Endothelial cell of umbilical vein (primary cell): ENCODE data around the gene COL28A1. TPM values are rescaled to one million over a fixed set of nuclear protein-coding genes. Genes with fewer than 3 reads are reported as not detected.
A peak's percentile ranks its signal among the peaks of the same experiment; 100 is the strongest.

Experiments used
- BruUV-seq: library from RNA; stranded (reverse); fragments of 400-500 nt; replicated peaks from 2 replicates; lab custom pipeline; 2021; lab: Mats Ljungman, UMichigan
- CTCF ChIA-PET: fragments of 300-600, 350-600 bp; sonication (Branson Sonifier 250); formaldehyde crosslinking; loops from one replicate; lab custom pipeline; 2021; ENCODE audit warnings: antibody characterized with exemption, inconsistent platforms; lab: Charles Lee
- POLR2A ChIA-PET: fragments of 300-600, 350-600 bp; sonication (Branson Sonifier 250); formaldehyde crosslinking; loops from one replicate; lab custom pipeline; 2021; ENCODE audit warnings: antibody characterized with exemption, inconsistent platforms; lab: Charles Lee
- DNase-seq: peaks from one replicate; pipeline ENCODE4 v3.0.0-alpha.2; 2011; ENCODE audit warnings: low read depth, low spot score
- FAIRE-seq: peaks from 2 replicates; lab custom pipeline; 2011; peaks lifted over from hg19 to GRCh38; lab: Jason Lieb, UNC
- H2AFZ ChIP-seq: 2 replicates; pipeline ENCODE4 v1.6.0; 2012; ENCODE audit warnings: low read depth, low read length, control low read depth, inconsistent platforms
- H3K27ac ChIP-seq: 2 replicates; pipeline ENCODE4 v1.5.1; 2011; ENCODE audit warnings: low read depth, mild to moderate bottlenecking, control low read depth, low read length, moderate library complexity; ENCODE audit not compliant: insufficient read depth
- H3K27me3 ChIP-seq, 2 experiments: 2 replicates each; pipeline versions ENCODE4 v1.6.0 to v1.6.1; 2011; ENCODE audit warnings: low read length in 2 of 2, mixed read lengths in 1 of 2; ENCODE audit not compliant: control insufficient read depth in 2 of 2, insufficient read depth in 2 of 2
- H3K36me3 ChIP-seq, 2 experiments: 2 replicates in 1 of 2; 3 replicates in 1 of 2; pipeline ENCODE4 v1.5.1; 2011; ENCODE audit warnings: low read length in 2 of 2, mild to moderate bottlenecking in 1 of 2, moderate library complexity in 1 of 2; ENCODE audit not compliant: control insufficient read depth in 2 of 2, insufficient read depth in 2 of 2; ENCODE audit errors: extremely low read depth in 1 of 2
- H3K4me1 ChIP-seq: 3 replicates; pipeline ENCODE4 v1.5.1; 2011; ENCODE audit warnings: mild to moderate bottlenecking, low read length; ENCODE audit not compliant: control insufficient read depth, insufficient read depth; ENCODE audit errors: extremely low read depth
- H3K4me2 ChIP-seq: 2 replicates; pipeline ENCODE4 v1.6.1; 2011; ENCODE audit warnings: low read length, control low read depth, mixed read lengths; ENCODE audit not compliant: insufficient read depth
- H3K4me3 ChIP-seq, 3 experiments: fragments of 200-600 bp in 1 of 3; sonication (generic), shearing (Covaris generic) in 1 of 3; replicated peaks in 1 of 3; 2 replicates each; pipeline ENCODE4 v1.5.1; 2011 to 2016; ENCODE audit warnings: control low read depth in 3 of 3, low read length in 3 of 3, mild to moderate bottlenecking in 2 of 3, inconsistent platforms in 1 of 3, low read depth in 1 of 3, moderate library complexity in 1 of 3; ENCODE audit not compliant: insufficient read depth in 1 of 3
- H3K79me2 ChIP-seq: 2 replicates; pipeline ENCODE4 v1.6.0; 2012; ENCODE audit warnings: low read length, inconsistent platforms; ENCODE audit not compliant: control insufficient read depth, insufficient read depth
- H3K9ac ChIP-seq: replicated peaks from 2 replicates; pipeline ENCODE3; 2011; ENCODE audit warnings: low read length, control low read depth; ENCODE audit not compliant: insufficient read depth; ENCODE audit errors: extremely low read depth
- H3K9me1 ChIP-seq: replicated peaks from 3 replicates; pipeline ENCODE4 v1.6.0; 2011; ENCODE audit warnings: mild to moderate bottlenecking, low read length; ENCODE audit not compliant: control insufficient read depth, insufficient read depth; ENCODE audit errors: extremely low read depth
- H3K9me3 ChIP-seq: replicated peaks from 2 replicates; pipeline ENCODE4 v1.5.1; 2012; ENCODE audit warnings: low read length, inconsistent platforms; ENCODE audit not compliant: control insufficient read depth, insufficient read depth
- H4K20me1 ChIP-seq: replicated peaks from 2 replicates; pipeline ENCODE3; 2011; ENCODE audit warnings: mild to moderate bottlenecking, low read length; ENCODE audit not compliant: control insufficient read depth, insufficient read depth; ENCODE audit errors: extremely low read depth
- EZH2 ChIP-seq: IDR thresholded peaks from 2 replicates; pipeline ENCODE4 v1.6.1; 2012; ENCODE audit warnings: borderline replicate concordance, low read depth, mild to moderate bottlenecking, moderate library complexity, low read length, inconsistent platforms; ENCODE audit not compliant: severe bottlenecking
- FOS ChIP-seq: IDR thresholded peaks from 2 replicates; pipeline ENCODE4 v1.6.1; 2011; ENCODE audit warnings: mild to moderate bottlenecking, low read length, moderate library complexity, borderline replicate concordance; ENCODE audit not compliant: insufficient read depth
- GATA2 ChIP-seq: IDR thresholded peaks from 2 replicates; pipeline ENCODE4 v1.7.0; 2011; ENCODE audit warnings: low read depth, mild to moderate bottlenecking, moderate library complexity, mixed read lengths, low read length; ENCODE audit not compliant: insufficient read length, insufficient read depth
- JUN ChIP-seq: IDR thresholded peaks from 2 replicates; pipeline ENCODE4 v1.6.1; 2011; ENCODE audit warnings: borderline replicate concordance, low read depth; ENCODE audit not compliant: insufficient read length, insufficient read depth
- MYC ChIP-seq: IDR thresholded peaks from one replicate; pipeline ENCODE4 v1.6.1; 2011; ENCODE audit warnings: mild to moderate bottlenecking, low read depth, low read length
- POLR2A ChIP-seq: IDR thresholded peaks from 2 replicates; pipeline ENCODE4 v1.6.1; 2012; ENCODE audit warnings: low read depth, mild to moderate bottlenecking, control low read depth, low read length
- POLR2AphosphoS5 ChIP-seq: IDR thresholded peaks from 2 replicates; pipeline ENCODE4 v1.6.1; 2012; ENCODE audit warnings: low read depth, mild to moderate bottlenecking, control low read depth, low read length, moderate library complexity; ENCODE audit not compliant: insufficient read depth
- dilution Hi-C: fragments of 300-500 bp; cut with MboI; formaldehyde crosslinking; loops from one replicate; pipeline ENCODE4 v1.15.0; 2019; ENCODE audit warnings: low sequenced_read_pairs; ENCODE audit not compliant: extremely low pct_ligation_motif_present
- intact Hi-C: fragments of 100-400 bp; cut with micrococcal nuclease; formaldehyde crosslinking; loops from one replicate; pipeline ENCODE4 v1.10.0; 2022
- polyA plus RNA-seq, 4 experiments: library from polyadenylated mRNA; depleted of rRNA in 3 of 4; stranded (reverse) in 3 of 4; unstranded in 1 of 4; fragments of >200 nt; gene quantifications; 2 replicates each; pipeline versions ENCODE4 v1.2.1 to v1.2.3, GENCODE V29; 2011 to 2012; ENCODE audit warnings: missing spikeins in 1 of 4
- total RNA-seq: library from RNA; stranded (reverse); gene quantifications from 2 replicates; pipeline ENCODE4 v1.2.3, GENCODE V29; 2021
- TF ChIP-seq, protein P1 (sequence below): IDR thresholded peaks from 2 replicates; pipeline ENCODE4 v1.6.1; 2011; ENCODE audit not compliant: insufficient read depth, insufficient read length
- TF ChIP-seq, protein P2 (sequence below), 2 donors: IDR thresholded peaks; 1 replicate in 1 of 2; 2 replicates in 1 of 2; pipeline ENCODE4 v1.5.1; 2011; ENCODE audit warnings: low read length in 2 of 2, mild to moderate bottlenecking in 2 of 2, moderate library complexity in 2 of 2, control low read depth in 1 of 2, inconsistent platforms in 1 of 2, low read depth in 1 of 2; ENCODE audit not compliant: insufficient read depth in 1 of 2; ENCODE audit errors: extremely low read depth in 1 of 2

Gene COL28A1
- total and polyA plus RNA-seq, 2 donors (not counting 3 experiments of a cell fraction or from before 2014, with no cell fraction given): not detected

DNA sequence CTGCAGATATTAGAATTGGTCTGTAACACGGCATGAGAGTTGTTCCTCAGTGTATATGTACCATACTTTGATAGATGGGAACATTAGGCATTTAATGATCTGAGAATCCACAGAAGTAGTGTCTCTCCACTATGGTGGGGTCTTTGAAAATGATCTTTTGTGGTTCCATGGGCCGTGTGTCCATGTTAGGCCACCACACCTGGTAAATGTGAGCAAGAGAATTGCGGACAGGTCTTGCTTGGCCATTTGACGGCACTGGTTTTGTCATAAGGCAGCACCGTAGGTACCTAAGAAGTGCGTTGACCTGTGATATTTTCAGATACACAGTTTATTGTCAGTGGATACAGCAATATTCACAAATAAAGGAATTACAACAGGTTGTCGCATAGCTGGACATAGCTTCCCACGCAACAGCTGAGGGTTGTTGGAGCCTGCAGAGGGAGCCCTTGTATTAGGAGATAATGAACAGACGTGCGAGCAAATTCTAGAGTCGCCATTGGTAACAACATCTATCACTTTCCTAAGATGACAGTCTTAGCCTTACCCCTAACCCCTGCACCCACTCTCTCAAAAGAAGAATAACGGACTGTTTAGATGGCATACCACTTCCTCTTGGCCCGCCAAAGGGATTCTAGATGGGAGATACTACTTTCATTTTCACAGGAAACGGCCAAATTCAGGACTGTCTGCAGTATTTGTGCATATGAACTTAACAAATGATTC, 111.4 kb downstream of the COL28A1 start:
- FAIRE-seq: peak; percentile 64
- H3K9me1 ChIP-seq: no peaks in the 10 kb centered on the region
- dilution Hi-C loops (no loop called here), intact Hi-C loops (loop anchor here (1.0 to 5.0 kb wide), 6 partner anchors 114 to 872 kb away; partner anchors contain the start of gene C1GALT1)
- peak overlapping the region; percentile 3 for H3K27ac ChIP-seq
- no TSS peak for BruUV-seq
- POLR2A ChIA-PET: no interaction called here
- H3K79me2 ChIP-seq: no peaks in the 10 kb centered on the region
- H2AFZ ChIP-seq: peak overlapping the region; percentile 100
- H3K4me2 ChIP-seq: peak overlapping the region; percentile 92
- no peaks in the 10 kb centered on the region for H3K36me3 ChIP-seq
- no peaks in the 10 kb centered on the region for H3K9me3 ChIP-seq
- H3K27me3 ChIP-seq: peaks cover 0 to 2% of the 10 kb centered on the region in 2 experiments
- H3K4me1 ChIP-seq: peaks cover 2% of the 10 kb centered on the region
- H3K9ac ChIP-seq: peak overlapping the region; percentile 36
- CTCF ChIA-PET: interaction anchor here (0.6 to 4.0 kb wide), 39 partner anchors 8 to 871 kb away, joined by 3 to 42 read pairs (median 5); partner anchors contain the start of genes C1GALT1 and COL28A1
- TF ChIP-seq, protein P1, sequence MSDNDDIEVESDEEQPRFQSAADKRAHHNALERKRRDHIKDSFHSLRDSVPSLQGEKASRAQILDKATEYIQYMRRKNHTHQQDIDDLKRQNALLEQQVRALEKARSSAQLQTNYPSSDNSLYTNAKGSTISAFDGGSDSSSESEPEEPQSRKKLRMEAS: no peak
- TF ChIP-seq, protein P2, sequence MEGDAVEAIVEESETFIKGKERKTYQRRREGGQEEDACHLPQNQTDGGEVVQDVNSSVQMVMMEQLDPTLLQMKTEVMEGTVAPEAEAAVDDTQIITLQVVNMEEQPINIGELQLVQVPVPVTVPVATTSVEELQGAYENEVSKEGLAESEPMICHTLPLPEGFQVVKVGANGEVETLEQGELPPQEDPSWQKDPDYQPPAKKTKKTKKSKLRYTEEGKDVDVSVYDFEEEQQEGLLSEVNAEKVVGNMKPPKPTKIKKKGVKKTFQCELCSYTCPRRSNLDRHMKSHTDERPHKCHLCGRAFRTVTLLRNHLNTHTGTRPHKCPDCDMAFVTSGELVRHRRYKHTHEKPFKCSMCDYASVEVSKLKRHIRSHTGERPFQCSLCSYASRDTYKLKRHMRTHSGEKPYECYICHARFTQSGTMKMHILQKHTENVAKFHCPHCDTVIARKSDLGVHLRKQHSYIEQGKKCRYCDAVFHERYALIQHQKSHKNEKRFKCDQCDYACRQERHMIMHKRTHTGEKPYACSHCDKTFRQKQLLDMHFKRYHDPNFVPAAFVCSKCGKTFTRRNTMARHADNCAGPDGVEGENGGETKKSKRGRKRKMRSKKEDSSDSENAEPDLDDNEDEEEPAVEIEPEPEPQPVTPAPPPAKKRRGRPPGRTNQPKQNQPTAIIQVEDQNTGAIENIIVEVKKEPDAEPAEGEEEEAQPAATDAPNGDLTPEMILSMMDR (IDR thresholded peaks at IDR 0.05; ENCODE audit: extremely low read depth in 1 of 2, insufficient read depth in 1 of 2, low read depth in 1 of 2, low read length in 2 of 2): peak; percentile 73 to 82
- no peak for TF ChIP-seq POLR2A
- no peaks in the 10 kb centered on the region for H4K20me1 ChIP-seq
- H3K4me3 ChIP-seq: peak overlapping the region; percentile 37 to 93 (median 81)
- peak; percentile 67 for DNase-seq

DNA sequence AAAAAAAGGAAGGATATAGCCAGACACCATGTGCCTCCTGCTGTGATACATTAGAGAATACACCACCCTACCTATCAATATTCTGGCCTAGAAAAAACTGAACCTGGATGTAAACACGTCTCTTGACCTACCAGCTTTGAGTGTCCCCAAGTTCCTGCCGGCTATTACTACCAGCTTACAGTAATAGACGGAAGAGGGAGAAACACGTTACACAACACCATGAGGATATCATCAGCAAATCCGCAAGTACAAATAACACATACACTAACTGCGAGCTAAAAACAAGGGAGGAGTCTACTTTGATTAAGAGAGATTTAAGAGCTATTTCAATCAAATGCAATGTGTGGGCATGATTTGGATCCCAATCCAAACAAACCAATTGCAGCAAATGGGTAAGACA, 113.0 kb downstream of the COL28A1 start:
- ChIA-PET POLR2A (no interaction called here), CTCF (interaction anchor here (0.7 to 2.7 kb wide), 9 partner anchors 76 to 873 kb away, joined by 3 to 22 read pairs (median 4); no protein-coding TSS in a partner anchor)
- Histone ChIP-seq H3K27me3 (peaks cover 0 to 2% of the 10 kb centered on the region in 2 experiments), H2AFZ (no peak overlapping the region), H3K79me2 (no peaks in the 10 kb centered on the region), H3K4me1 (peaks cover 2% of the 10 kb centered on the region), H4K20me1 (no peaks in the 10 kb centered on the region), H3K4me3 (no peak overlapping the region), H3K4me2 (no peak overlapping the region), H3K9me3 (no peaks in the 10 kb centered on the region), H3K9ac (no peak overlapping the region), H3K9me1 (no peaks in the 10 kb centered on the region), H3K27ac (no peak overlapping the region), H3K36me3 (no peaks in the 10 kb centered on the region)
- no peak for FAIRE-seq
- TF ChIP-seq MYC: no peak
- TF ChIP-seq, protein P1: no peak
- no peak for TF ChIP-seq JUN
- TF ChIP-seq, protein P2 (IDR thresholded peaks at IDR 0.05; ENCODE audit: extremely low read depth in 1 of 2, insufficient read depth in 1 of 2, low read depth in 1 of 2, low read length in 2 of 2): no peak
- no peak for TF ChIP-seq EZH2
- TF ChIP-seq GATA2: no peak
- no peak for TF ChIP-seq FOS
- no peak for TF ChIP-seq POLR2AphosphoS5
- TF ChIP-seq POLR2A: no peak
- intact Hi-C loops: loop anchor here (5.0 kb wide), 1 partner anchor 240 kb away; the partner anchor contains the start of gene C1GALT1
- no peak for DNase-seq
- BruUV-seq: no TSS peak
- dilution Hi-C loops: no loop called here
